Neural progenitor cell (in vitro differentiated cells): ENCODE results near the gene TMEM63C. TPM values are rescaled to one million over a fixed set of nuclear protein-coding genes. Genes with fewer than 3 reads are reported as not detected.

Source experiments
- DNase-seq: peaks from one replicate; pipeline ENCODE4 v3.0.0-alpha.2; 2016; ENCODE audit warnings: low spot score
- H2AFZ ChIP-seq: fragments of 200-600 bp; sonication (generic); replicated peaks from 2 replicates; pipeline ENCODE4 v1.6.1; 2016; ENCODE audit warnings: antibody characterized with exemption
- H3F3A ChIP-seq: fragments of 200-600 bp; sonication (generic); 2 replicates; pipeline ENCODE4 v1.6.1; 2016; ENCODE audit warnings: antibody characterized with exemption, low read depth
- H3K27ac ChIP-seq: fragments of 200-600 bp; sonication (generic); 2 replicates; pipeline ENCODE4 v1.5.1; 2016; ENCODE audit warnings: mild to moderate bottlenecking
- H3K27me3 ChIP-seq: fragments of 200-600 bp; sonication (generic); 2 replicates; pipeline ENCODE4 v1.6.1; 2016; ENCODE audit warnings: mild to moderate bottlenecking, moderate library complexity
- H3K36me3 ChIP-seq: fragments of 200-600 bp; sonication (generic); 2 replicates; pipeline ENCODE4 v1.5.1; 2016
- H3K4me1 ChIP-seq: fragments of 200-600 bp; sonication (generic); 2 replicates; pipeline ENCODE4 v1.6.1; 2016; ENCODE audit warnings: mixed run types
- H3K4me2 ChIP-seq: fragments of 200-600 bp; sonication (generic); 2 replicates; pipeline ENCODE4 v1.6.1; 2016
- H3K4me3 ChIP-seq: fragments of 200-600 bp; sonication (generic); 2 replicates; pipeline ENCODE4 v1.5.1; 2016
- H3K79me2 ChIP-seq: fragments of 200-600 bp; sonication (generic); 2 replicates; pipeline ENCODE4 v1.6.1; 2016; ENCODE audit warnings: low read depth
- H3K9ac ChIP-seq: fragments of 200-600 bp; sonication (generic); 2 replicates; pipeline ENCODE4 v1.6.1; 2016
- H3K9me3 ChIP-seq: fragments of 200-600 bp; sonication (generic); 2 replicates; pipeline ENCODE4 v1.5.1; 2016; ENCODE audit warnings: low read depth
- H4K20me1 ChIP-seq: fragments of 200-600 bp; sonication (generic); 2 replicates; pipeline ENCODE4 v1.6.1; 2016; ENCODE audit warnings: low read depth
- H3K27ac Mint-ChIP-seq: 3 replicates; pipeline ENCODE4 v1.8.0; 2021; ENCODE audit warnings: mixed read lengths
- H3K27me3 Mint-ChIP-seq: 2 replicates; pipeline ENCODE4 v1.8.0; 2022; ENCODE audit warnings: low read depth, mild to moderate bottlenecking, inconsistent platforms, moderate library complexity, mixed read lengths; ENCODE audit not compliant: insufficient read depth
- H3K36me3 Mint-ChIP-seq: 3 replicates; pipeline ENCODE4 v1.8.0; 2021; ENCODE audit warnings: mixed read lengths
- H3K4me1 Mint-ChIP-seq: 3 replicates; pipeline ENCODE4 v1.8.0; 2021; ENCODE audit warnings: mixed read lengths
- H3K4me3 Mint-ChIP-seq: 3 replicates; pipeline ENCODE4 v1.8.0; 2021; ENCODE audit warnings: mild to moderate bottlenecking, moderate library complexity, mixed read lengths
- H3K9me3 Mint-ChIP-seq: 3 replicates; pipeline ENCODE4 v1.8.0; 2020; ENCODE audit warnings: mixed read lengths
- CTCF ChIP-seq: fragments of 200-600 bp; sonication (generic); IDR thresholded peaks from 2 replicates; pipeline ENCODE4 v1.5.1; 2017; ENCODE audit warnings: antibody characterized with exemption, mild to moderate bottlenecking
- EZH2 ChIP-seq: fragments of 200-600 bp; sonication (generic); IDR thresholded peaks from 2 replicates; pipeline ENCODE4 v1.6.1; 2017; ENCODE audit warnings: antibody characterized with exemption, mild to moderate bottlenecking, moderate library complexity
- EZH2phosphoT487 ChIP-seq: fragments of 200-600 bp; sonication (generic); IDR thresholded peaks from 2 replicates; pipeline ENCODE4 v1.6.1; 2017; ENCODE audit warnings: antibody characterized with exemption
- total RNA-seq: library from RNA; depleted of rRNA; stranded (reverse); fragments of >200 nt; gene quantifications from 2 replicates; pipeline ENCODE4 v1.2.3, GENCODE V29; 2015; ENCODE audit warnings: low replicate concordance

Gene TMEM63C
- total RNA-seq, 1 donor from 2014 or later, result 1.5 TPM

- peaks cover 70% of the 10 kb centered on the region for H3K27me3 ChIP-seq
- peak within 1 kb of the TSS; percentile 45 for H3K4me3 ChIP-seq
Observed at GRCh38 chr14:77271113-77271710, 89.6 kb downstream of the TMEM63C start, which contains the start of gene NGB. TSS of gene NGB (minus strand) at chr14:77271206. CDS start at chr14:77270937, 269 bp downstream.

GRCh38 chr14:77272261-77272660, 90.7 kb downstream of the TMEM63C start:
- no peak overlapping the region for H3K4me3 Mint-ChIP-seq
- peaks cover 15% of the 10 kb centered on the region for H3K4me1 ChIP-seq

More at GRCh38 chr14:77271113-77271710, 89.6 kb downstream of the TMEM63C start, which contains the start of gene NGB:
- Mint-ChIP-seq H3K27me3 (peaks cover 46% of the 10 kb centered on the region), H3K4me1 (peaks cover 22% of the 10 kb centered on the region), H3K36me3 (peaks cover 8% of the 10 kb centered on the region), H3K4me3 (peak within 1 kb of the TSS; percentile 63), H3K9me3 (peaks cover 12% of the 10 kb centered on the region), H3K27ac (no peak within 1 kb of the TSS)
- Histone ChIP-seq H3K36me3 (no peaks in the 10 kb centered on the region), H3K79me2 (no peaks in the 10 kb centered on the region), H2AFZ (peak within 1 kb of the TSS; percentile 77), H3K4me2 (peak within 1 kb of the TSS; percentile 82), H4K20me1 (peaks cover 13% of the 10 kb centered on the region), H3K27ac (no peak within 1 kb of the TSS), H3K9ac (no peak within 1 kb of the TSS), H3K9me3 (no peaks in the 10 kb centered on the region), H3F3A (peaks cover 16% of the 10 kb centered on the region), H3K4me1 (peaks cover 15% of the 10 kb centered on the region)
- peak; percentile 56 for DNase-seq
- TF ChIP-seq EZH2phosphoT487, result no peak
- TF ChIP-seq EZH2, result peak; percentile 72

GRCh38 chr14:77273796-77274195, 92.2 kb downstream of the TMEM63C start:
- H3K36me3 ChIP-seq, result no peaks in the 10 kb centered on the region
- no peak for TF ChIP-seq EZH2phosphoT487
- no peak for TF ChIP-seq EZH2
- no peak for TF ChIP-seq CTCF
- peaks cover 15% of the 10 kb centered on the region for H3K4me1 ChIP-seq
- peaks cover 52% of the 10 kb centered on the region for H3K27me3 ChIP-seq
- no peak for DNase-seq
- H2AFZ ChIP-seq, result no peak overlapping the region
- no peak overlapping the region for H3K27ac ChIP-seq
- H3K27me3 Mint-ChIP-seq, result peaks cover 34% of the 10 kb centered on the region
- peaks cover 10% of the 10 kb centered on the region for H3K9me3 Mint-ChIP-seq
- no peaks in the 10 kb centered on the region for H3K79me2 ChIP-seq
- no peak overlapping the region for H3K4me2 ChIP-seq
- no peak overlapping the region for H3K9ac ChIP-seq
- H4K20me1 ChIP-seq, result peaks cover 16% of the 10 kb centered on the region
- H3K27ac Mint-ChIP-seq, result no peak overlapping the region
- H3K9me3 ChIP-seq, result no peaks in the 10 kb centered on the region
- no peak overlapping the region for H3K4me3 Mint-ChIP-seq
- peaks cover 8% of the 10 kb centered on the region for H3K36me3 Mint-ChIP-seq
- no peak overlapping the region for H3K4me3 ChIP-seq
- peaks cover 17% of the 10 kb centered on the region for H3F3A ChIP-seq
- peaks cover 24% of the 10 kb centered on the region for H3K4me1 Mint-ChIP-seq

More at GRCh38 chr14:77272261-77272660, 90.7 kb downstream of the TMEM63C start:
- H3K4me2 ChIP-seq, result no peak overlapping the region
- Mint-ChIP-seq H3K4me1 (peaks cover 24% of the 10 kb centered on the region), H3K36me3 (peaks cover 8% of the 10 kb centered on the region), H3K9me3 (peaks cover 12% of the 10 kb centered on the region), H3K27ac (no peak overlapping the region), H3K27me3 (peaks cover 44% of the 10 kb centered on the region)
- DNase-seq, result no peak
- no peak overlapping the region for H3K9ac ChIP-seq
- no peak overlapping the region for H3K4me3 ChIP-seq
- no peaks in the 10 kb centered on the region for H3K36me3 ChIP-seq
- H3K27me3 ChIP-seq, result peaks cover 67% of the 10 kb centered on the region
- no peaks in the 10 kb centered on the region for H3K9me3 ChIP-seq
- H3K79me2 ChIP-seq, result no peaks in the 10 kb centered on the region
- H3F3A ChIP-seq, result peaks cover 17% of the 10 kb centered on the region
- H2AFZ ChIP-seq, result no peak overlapping the region
- peaks cover 16% of the 10 kb centered on the region for H4K20me1 ChIP-seq
- TF ChIP-seq EZH2, result no peak
- no peak for TF ChIP-seq CTCF
- TF ChIP-seq EZH2phosphoT487, result no peak
- no peak overlapping the region for H3K27ac ChIP-seq

GRCh38 chr14:77275041-77275580, 93.5 kb downstream of the TMEM63C start:
- no peak overlapping the region for H3K4me3 Mint-ChIP-seq
- peaks cover 21% of the 10 kb centered on the region for H3K4me1 Mint-ChIP-seq
- Histone ChIP-seq H3K4me3 (no peak overlapping the region), H3K4me2 (peak overlapping the region; percentile 57), H3K9me3 (no peaks in the 10 kb centered on the region), H3K79me2 (no peaks in the 10 kb centered on the region), H3F3A (peaks cover 11% of the 10 kb centered on the region), H3K9ac (no peak overlapping the region), H3K27ac (no peak overlapping the region), H3K36me3 (no peaks in the 10 kb centered on the region), H2AFZ (no peak overlapping the region), H3K27me3 (peaks cover 39% of the 10 kb centered on the region), H3K4me1 (peaks cover 12% of the 10 kb centered on the region), H4K20me1 (peaks cover 16% of the 10 kb centered on the region)
- no peak overlapping the region for H3K27ac Mint-ChIP-seq
- TF ChIP-seq EZH2 (no peak), CTCF (no peak), EZH2phosphoT487 (no peak)
- no peak for DNase-seq
- H3K36me3 Mint-ChIP-seq, result peaks cover 13% of the 10 kb centered on the region
- peaks cover 26% of the 10 kb centered on the region for H3K27me3 Mint-ChIP-seq
- peaks cover 10% of the 10 kb centered on the region for H3K9me3 Mint-ChIP-seq
